ENCODE data around the gene TMC7. TPM values are rescaled to one million over a fixed set of nuclear protein-coding genes. Genes with fewer than 3 reads are reported as not detected.

TMC7 gene
- total and polyA plus RNA-seq, 2 of the 13 experiments (the other 11 are each of a cell fraction or from before 2014, with no cell fraction given) = 1.2 to 5.1 TPM

GRCh38 chr16:19086322-19087199 is 102.8 kb downstream of the TMC7 start (continued):
- TF ChIP-seq ZNF563 (CRISPR knock-in tag; IDR thresholded peaks at IDR 0.05) (peak; percentile 91), MTA3 (CRISPR knock-in tag; IDR thresholded peaks at IDR 0.05) (no peak), FOXO1 (CRISPR knock-in tag; IDR thresholded peaks at IDR 0.05) (peak; percentile 72; the same call in 1 of the 2 replicates), MBNL3 (CRISPR knock-in tag; conservative IDR thresholded peaks at IDR 0.05) (no peak), ZNF83 (CRISPR knock-in tag; IDR thresholded peaks at IDR 0.05; ENCODE audit: borderline replicate concordance) (peak; percentile 58; the same call in 1 of the 2 replicates), PBX3 (CRISPR knock-in tag; IDR thresholded peaks at IDR 0.05; ENCODE audit: borderline replicate concordance) (no peak), ERF (CRISPR knock-in tag; IDR thresholded peaks at IDR 0.05) (peak; percentile 93), ZNF740 (CRISPR knock-in tag; IDR thresholded peaks at IDR 0.05) (no peak), ZNF883 (CRISPR knock-in tag; IDR thresholded peaks at IDR 0.05; ENCODE audit: not compliant biosample characterization) (peak; percentile 92), DZIP1 (CRISPR knock-in tag; IDR thresholded peaks at IDR 0.05) (peak; percentile 96), ZBTB10 (CRISPR knock-in tag; IDR thresholded peaks at IDR 0.05; ENCODE audit: borderline replicate concordance) (peak; percentile 74; the same call in 1 of the 2 replicates), NR2F2 (IDR thresholded peaks at IDR 0.05; ENCODE audit: borderline replicate concordance, low read depth) (peak; percentile 31; the same call in 1 of the 2 replicates), TAF15 (IDR thresholded peaks at IDR 0.05; ENCODE audit: low read depth, low read length, poor library complexity, severe bottlenecking) (peak; percentile 87), ZNF205 (CRISPR knock-in tag; IDR thresholded peaks at IDR 0.05) (peak; percentile 89), ZNF704 (CRISPR knock-in tag; IDR thresholded peaks at IDR 0.05; ENCODE audit: borderline replicate concordance) (peak; percentile 86), ZKSCAN5 (CRISPR knock-in tag; IDR thresholded peaks at IDR 0.05) (no peak), ZMYM3 (CRISPR knock-in tag; IDR thresholded peaks at IDR 0.05) (peak; percentile 33; the same call in 1 of the 2 replicates), ZNF264 (CRISPR knock-in tag; IDR thresholded peaks at IDR 0.05) (peak; percentile 58; the same call in 1 of the 2 replicates)
